ENCODE data around the gene MCM10.
A peak's percentile ranks its signal among the peaks of the same experiment; 100 is the strongest.

MCM10 gene

GRCh38 chr10:13219685-13220670 lies 58.6 kb downstream of the MCM10 start:
- peak; percentile 40 for TF ChIP-seq CTCF (conservative IDR thresholded peaks at IDR 0.05; ENCODE audit: low read depth, low read length)
- no peak for DNase-seq (ENCODE audit: low read depth)
- H3K4me3 ChIP-seq (ENCODE audit: low read length) = no peak overlapping the region

- no peak overlapping the region for H3K4me3 ChIP-seq (ENCODE audit: low read length)
- no peak for DNase-seq (ENCODE audit: low read depth)
- TF ChIP-seq CTCF (conservative IDR thresholded peaks at IDR 0.05; ENCODE audit: low read depth, low read length) = no peak
These were observed 60.2 kb downstream of the MCM10 start for GRCh38 chr10:13221572-13221971.

- no peak for DNase-seq (ENCODE audit: low read depth)
- TF ChIP-seq CTCF (conservative IDR thresholded peaks at IDR 0.05; ENCODE audit: low read depth, low read length) = no peak
- H3K4me3 ChIP-seq (ENCODE audit: low read length) = no peak overlapping the region
These were observed 60.8 kb downstream of the MCM10 start for GRCh38 chr10:13222151-13222550.

- no peak for TF ChIP-seq CTCF (conservative IDR thresholded peaks at IDR 0.05; ENCODE audit: low read depth, low read length)
- DNase-seq (ENCODE audit: low read depth) = no peak
- H3K4me3 ChIP-seq (ENCODE audit: low read length) = no peak overlapping the region
These were observed 61.2 kb downstream of the MCM10 start for GRCh38 chr10:13222566-13222965.

GRCh38 chr10:13223241-13223640 lies 61.9 kb downstream of the MCM10 start:
- TF ChIP-seq CTCF (conservative IDR thresholded peaks at IDR 0.05; ENCODE audit: low read depth, low read length) = no peak
- DNase-seq (ENCODE audit: low read depth) = no peak
- H3K4me3 ChIP-seq (ENCODE audit: low read length) = no peak overlapping the region

GRCh38 chr10:13224210-13224995 lies 63.0 kb downstream of the MCM10 start:
- no peak overlapping the region for H3K4me3 ChIP-seq (ENCODE audit: low read length)
- TF ChIP-seq CTCF (conservative IDR thresholded peaks at IDR 0.05; ENCODE audit: low read depth, low read length) = no peak
- DNase-seq (ENCODE audit: low read depth) = no peak
